GM10266 (cell line): ENCODE measurements around the gene PDSS2.

Experiments
- DNase-seq: peaks from one replicate; pipeline ENCODE4 v3.0.0; 2012; ENCODE audit errors: extremely low spot score
- CTCF ChIP-seq: IDR thresholded peaks from 2 replicates; pipeline ENCODE4 v1.5.1; 2012; ENCODE audit warnings: mild to moderate bottlenecking, low read depth; ENCODE audit not compliant: control insufficient read depth, insufficient read depth; ENCODE audit errors: missing control alignments

PDSS2 gene

GRCh38 chr6:107267006-107267405 is 192.4 kb downstream of the PDSS2 start:
- no peak for TF ChIP-seq CTCF

GRCh38 chr6:107266563-107266962 is 192.8 kb downstream of the PDSS2 start:
- no peak for TF ChIP-seq CTCF
- no peak for DNase-seq

More at GRCh38 chr6:107267006-107267405, 192.4 kb downstream of the PDSS2 start:
- no peak for DNase-seq

GRCh38 chr6:107264357-107264840 is 195.0 kb downstream of the PDSS2 start:
- DNase-seq: no peak

GRCh38 chr6:107259951-107260350 is 199.4 kb downstream of the PDSS2 start:
- no peak for DNase-seq
- no peak for TF ChIP-seq CTCF

More at GRCh38 chr6:107264357-107264840, 195.0 kb downstream of the PDSS2 start:
- TF ChIP-seq CTCF: no peak

- DNase-seq: no peak
- no peak for TF ChIP-seq CTCF
These were observed 211.2 kb downstream of the PDSS2 start for GRCh38 chr6:107248147-107248546.

- no peak for TF ChIP-seq CTCF
- DNase-seq: no peak
These were observed 212.3 kb downstream of the PDSS2 start for GRCh38 chr6:107246972-107247615.

- TF ChIP-seq CTCF: no peak
- no peak for DNase-seq
These were observed 213.0 kb downstream of the PDSS2 start for GRCh38 chr6:107246249-107246971.
